Activated T-helper 2 cell treated with anti-CD3 and anti-CD28 coated beads, Interferon-gamma antibody, Interleukin-2, Interleukin-4, amounts not matched to agents 10 μg/mL and 5 μg/mL and 100 μg/mL, durations not matched to agents 14 hours and 24 hours and 36 hours (primary cell): ENCODE measurements around the gene PATJ. TPM values are rescaled to one million over a fixed set of nuclear protein-coding genes. Genes with fewer than 3 reads are reported as not detected.
"Not testable (repeated sequence)": the region's sequence is repeated elsewhere in the genome, so short reads cannot be mapped to it uniquely, and the experiment has no call there.

ENCODE experiments used
- DNase-seq: peaks from one replicate; pipeline ENCODE4 v3.0.0; 2021; ENCODE audit warnings: low spot score
- H3K27ac Mint-ChIP-seq: one replicate; pipeline ENCODE4 v1.8.0; 2021; ENCODE audit warnings: mixed read lengths
- H3K27me3 Mint-ChIP-seq: one replicate; pipeline ENCODE4 v1.8.0; 2021; ENCODE audit warnings: low read depth, mixed read lengths
- H3K36me3 Mint-ChIP-seq: one replicate; pipeline ENCODE4 v1.8.0; 2021; ENCODE audit warnings: low read depth, mixed read lengths
- H3K4me1 Mint-ChIP-seq: one replicate; pipeline ENCODE4 v1.8.0; 2021; ENCODE audit warnings: low read depth, mixed read lengths
- H3K4me3 Mint-ChIP-seq: one replicate; pipeline ENCODE4 v1.8.0; 2021; ENCODE audit warnings: low read depth, mild to moderate bottlenecking, moderate library complexity, mixed read lengths
- H3K9me3 Mint-ChIP-seq: one replicate; pipeline ENCODE4 v1.8.0; 2021; ENCODE audit warnings: mixed read lengths
- intact Hi-C: fragments of 100-400 bp; cut with micrococcal nuclease; formaldehyde crosslinking; loops from one replicate; pipeline ENCODE4 v1.15.1; 2023
- total RNA-seq: library from RNA; stranded (reverse); gene quantifications from 2 replicates; pipeline ENCODE4 v1.2.3, GENCODE V29; 2022

PATJ gene
- total RNA-seq, 1 donor from 2014 or later, result 3.4 TPM

DNA sequence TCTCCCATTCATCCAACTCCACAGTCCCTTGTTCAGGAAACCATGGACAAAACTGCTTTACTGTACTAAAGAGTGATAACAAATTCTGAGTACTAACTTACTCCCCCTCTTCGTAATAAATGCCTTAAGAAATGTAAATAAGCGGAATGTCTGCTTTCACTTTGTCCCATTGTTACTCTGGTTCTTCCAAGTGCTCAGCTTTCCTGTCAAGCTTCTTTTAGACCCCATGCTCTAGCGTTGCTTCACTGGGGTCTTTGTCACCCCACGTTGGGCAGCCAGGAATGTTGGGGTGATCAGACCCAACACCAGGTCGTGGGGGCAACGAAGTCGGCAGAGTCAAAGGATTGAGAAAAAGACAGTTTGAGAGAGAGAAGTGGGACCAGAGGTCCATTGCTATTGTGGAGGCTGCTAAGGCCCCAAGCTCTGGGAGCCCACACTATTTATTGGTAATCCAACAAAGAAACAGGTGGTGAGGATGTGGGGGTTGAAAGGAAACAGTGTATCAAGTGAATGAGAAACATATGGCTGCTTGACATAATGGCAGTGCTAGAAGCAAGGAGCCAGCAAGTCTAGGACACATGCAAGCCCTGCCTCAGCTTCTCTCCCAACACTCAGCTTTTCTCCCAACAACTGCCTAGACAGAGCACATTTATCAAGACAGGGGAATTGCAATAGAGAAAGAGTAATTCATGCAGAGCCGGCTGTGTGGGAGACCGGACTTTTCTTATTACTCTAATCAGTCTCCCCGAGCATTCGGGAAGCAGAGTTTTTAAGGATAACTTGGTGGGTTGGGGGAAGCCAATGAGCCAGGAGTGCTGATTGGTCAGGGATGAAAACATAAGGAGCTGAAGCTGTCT lies 441.1 kb downstream of the PATJ start:
- H3K27ac Mint-ChIP-seq, DNase-seq, H3K4me1 Mint-ChIP-seq, H3K36me3 Mint-ChIP-seq, H3K9me3 Mint-ChIP-seq, H3K27me3 Mint-ChIP-seq, intact Hi-C loops, H3K4me3 Mint-ChIP-seq: not testable (repeated sequence)

GRCh38 chr1:62184336-62184735 lies 442.1 kb downstream of the PATJ start:
- DNase-seq, result no peak
- Mint-ChIP-seq H3K36me3 (no peaks in the 10 kb centered on the region), H3K27me3 (peaks cover 5% of the 10 kb centered on the region), H3K4me3 (no peak overlapping the region), H3K4me1 (no peaks in the 10 kb centered on the region), H3K27ac (no peak overlapping the region), H3K9me3 (no peaks in the 10 kb centered on the region)
- intact Hi-C loops, result no loop called here

GRCh38 chr1:62185233-62185632 lies 443.0 kb downstream of the PATJ start:
- H3K4me1 Mint-ChIP-seq, H3K36me3 Mint-ChIP-seq, intact Hi-C loops, H3K4me3 Mint-ChIP-seq, H3K9me3 Mint-ChIP-seq, DNase-seq, H3K27me3 Mint-ChIP-seq, H3K27ac Mint-ChIP-seq: not testable (repeated sequence)

- no peak overlapping the region for H3K4me3 Mint-ChIP-seq
- DNase-seq, result no peak
- no peaks in the 10 kb centered on the region for H3K9me3 Mint-ChIP-seq
- intact Hi-C loops, result no loop called here
- H3K36me3 Mint-ChIP-seq, result no peaks in the 10 kb centered on the region
- H3K27me3 Mint-ChIP-seq, result peaks cover 4% of the 10 kb centered on the region
- no peak overlapping the region for H3K27ac Mint-ChIP-seq
- no peaks in the 10 kb centered on the region for H3K4me1 Mint-ChIP-seq
Measured at GRCh38 chr1:62185677-62186076, 443.4 kb downstream of the PATJ start.

DNA sequence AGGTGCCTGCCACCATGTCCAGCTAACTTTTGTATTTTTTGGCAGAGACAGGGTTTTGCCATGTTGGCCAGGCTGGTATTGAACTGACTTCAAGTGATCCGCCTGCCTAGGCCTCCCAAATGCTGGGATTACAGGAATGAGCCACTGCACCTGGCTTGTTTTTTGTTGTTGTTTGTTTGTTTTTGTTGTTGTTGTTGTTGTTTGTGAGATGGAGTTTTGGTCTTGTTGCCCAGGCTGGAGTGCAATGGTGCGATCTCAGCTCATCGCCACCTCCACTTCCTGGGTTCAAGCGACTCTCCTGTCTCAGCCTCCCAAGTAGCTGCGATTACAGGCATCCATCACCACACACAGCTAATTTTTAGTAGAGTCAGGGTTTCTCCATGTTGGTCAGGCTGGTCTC lies 445.3 kb downstream of the PATJ start:
- no peak for DNase-seq
- Mint-ChIP-seq H3K4me3 (no peak overlapping the region), H3K27ac (no peak overlapping the region), H3K27me3 (no peaks in the 10 kb centered on the region), H3K4me1 (no peaks in the 10 kb centered on the region), H3K36me3 (no peaks in the 10 kb centered on the region), H3K9me3 (no peaks in the 10 kb centered on the region)
- intact Hi-C loops, result no loop called here

DNA sequence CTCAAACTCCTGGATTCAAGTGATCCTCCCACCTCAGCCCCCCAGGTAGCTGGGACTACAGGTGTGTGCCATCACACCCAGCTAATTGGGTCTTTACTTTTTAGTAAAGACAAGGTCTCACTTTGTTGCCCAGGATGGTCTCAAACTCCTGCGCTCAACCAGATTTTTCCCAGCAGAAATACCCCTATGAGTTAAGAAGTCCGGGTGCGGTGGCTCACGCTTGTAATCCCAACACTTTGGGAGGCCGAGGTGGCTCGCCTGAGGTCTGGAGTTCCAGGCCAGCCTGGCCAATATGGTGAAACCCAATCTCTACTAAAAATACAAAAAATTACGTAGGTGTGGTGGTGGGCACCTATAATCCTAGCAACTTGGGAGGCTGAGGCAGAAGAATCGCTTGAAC lies 445.8 kb downstream of the PATJ start:
- no peaks in the 10 kb centered on the region for H3K9me3 Mint-ChIP-seq
- intact Hi-C loops, result no loop called here
- H3K4me3 Mint-ChIP-seq, result no peak overlapping the region
- no peaks in the 10 kb centered on the region for H3K27me3 Mint-ChIP-seq
- H3K4me1 Mint-ChIP-seq, result no peaks in the 10 kb centered on the region
- no peak for DNase-seq
- no peak overlapping the region for H3K27ac Mint-ChIP-seq
- no peaks in the 10 kb centered on the region for H3K36me3 Mint-ChIP-seq

GRCh38 chr1:62194651-62195544 lies 452.6 kb downstream of the PATJ start, which contains the start of gene L1TD1:
TSS of gene L1TD1 (plus strand) at chr1:62194849. CDS start at chr1:62206629, 11,780 bp downstream.
- no peak for DNase-seq
- H3K27ac Mint-ChIP-seq, result no peak within 1 kb of the TSS

GRCh38 chr1:62196086-62196690 lies 453.9 kb downstream of the PATJ start:
- peaks cover 20% of the 10 kb centered on the region for H3K27me3 Mint-ChIP-seq
- H3K4me1 Mint-ChIP-seq, result peaks cover 2% of the 10 kb centered on the region
- H3K9me3 Mint-ChIP-seq, result no peaks in the 10 kb centered on the region
- intact Hi-C loops, result no loop called here
- no peak for DNase-seq
- no peak overlapping the region for H3K27ac Mint-ChIP-seq
- H3K4me3 Mint-ChIP-seq, result no peak overlapping the region
- H3K36me3 Mint-ChIP-seq, result no peaks in the 10 kb centered on the region

More at GRCh38 chr1:62194651-62195544, 452.6 kb downstream of the PATJ start, which contains the start of gene L1TD1:
- intact Hi-C loops, result no loop called here
- Mint-ChIP-seq H3K9me3 (no peaks in the 10 kb centered on the region), H3K4me3 (no peak within 1 kb of the TSS), H3K4me1 (peaks cover 2% of the 10 kb centered on the region), H3K36me3 (no peaks in the 10 kb centered on the region), H3K27me3 (peaks cover 20% of the 10 kb centered on the region)

- Mint-ChIP-seq H3K4me3 (no peak overlapping the region), H3K27ac (no peak overlapping the region), H3K9me3 (no peaks in the 10 kb centered on the region), H3K27me3 (peaks cover 20% of the 10 kb centered on the region), H3K4me1 (peaks cover 2% of the 10 kb centered on the region), H3K36me3 (no peaks in the 10 kb centered on the region)
- intact Hi-C loops, result no loop called here
- DNase-seq, result no peak
Measured at GRCh38 chr1:62198069-62198780, 455.9 kb downstream of the PATJ start.

- no peak for DNase-seq
- Mint-ChIP-seq H3K27me3 (peaks cover 20% of the 10 kb centered on the region), H3K36me3 (no peaks in the 10 kb centered on the region), H3K9me3 (no peaks in the 10 kb centered on the region), H3K27ac (no peak overlapping the region), H3K4me1 (peaks cover 2% of the 10 kb centered on the region), H3K4me3 (no peak overlapping the region)
- intact Hi-C loops, result no loop called here
Measured at GRCh38 chr1:62198781-62199125, 456.5 kb downstream of the PATJ start.

DNA sequence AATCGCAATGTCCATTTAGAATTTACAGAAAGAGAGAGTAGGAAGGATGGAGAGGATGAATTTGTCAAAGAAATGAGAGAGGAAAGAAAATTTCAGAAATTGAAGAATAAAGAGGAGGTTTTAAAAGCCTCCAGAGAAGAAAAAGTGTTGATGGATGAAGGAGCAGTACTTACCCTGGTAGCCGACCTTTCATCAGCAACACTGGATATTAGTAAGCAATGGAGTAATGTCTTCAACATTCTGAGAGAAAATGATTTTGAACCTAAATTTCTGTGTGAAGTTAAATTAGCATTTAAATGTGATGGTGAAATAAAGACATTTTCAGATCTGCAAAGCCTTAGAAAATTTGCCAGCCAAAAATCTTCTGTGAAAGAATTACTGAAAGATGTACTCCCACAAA lies 464.9 kb downstream of the PATJ start:
- Mint-ChIP-seq H3K27me3 (peaks cover 5% of the 10 kb centered on the region), H3K4me1 (peaks cover 4% of the 10 kb centered on the region), H3K9me3 (peaks cover 25% of the 10 kb centered on the region), H3K4me3 (no peak overlapping the region), H3K36me3 (no peaks in the 10 kb centered on the region), H3K27ac (no peak overlapping the region)
- DNase-seq, result no peak
- intact Hi-C loops, result no loop called here

GRCh38 chr1:62208087-62208486 lies 465.8 kb downstream of the PATJ start:
- H3K4me1 Mint-ChIP-seq, result peaks cover 4% of the 10 kb centered on the region
- H3K27ac Mint-ChIP-seq, result no peak overlapping the region
- DNase-seq, result no peak
- no peaks in the 10 kb centered on the region for H3K36me3 Mint-ChIP-seq
- intact Hi-C loops, result no loop called here
- no peak overlapping the region for H3K4me3 Mint-ChIP-seq
- peaks cover 5% of the 10 kb centered on the region for H3K27me3 Mint-ChIP-seq
- peaks cover 25% of the 10 kb centered on the region for H3K9me3 Mint-ChIP-seq
